ENCODE results near the gene PCDH9.

DNA sequence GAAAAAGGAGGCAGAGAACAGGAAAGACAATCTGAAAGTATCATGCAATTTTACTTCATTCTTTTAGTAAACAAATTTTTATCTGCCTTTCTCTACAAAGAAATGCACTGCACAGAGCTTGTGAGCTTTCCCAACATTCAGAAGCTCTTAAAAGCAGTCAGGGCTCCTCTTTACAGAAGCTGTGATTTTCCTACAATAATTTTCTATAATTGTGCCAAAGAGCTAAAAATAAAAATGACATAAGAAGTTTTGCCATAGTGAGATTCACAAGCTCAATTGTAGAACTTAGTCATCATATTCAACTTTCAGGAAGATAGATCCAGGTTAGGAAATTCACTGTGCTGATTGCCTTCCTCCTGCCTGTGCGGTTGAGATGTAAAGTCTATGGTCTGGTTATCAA is 341.4 kb downstream of the PCDH9 start:
- TF ChIP-seq, protein P1, sequence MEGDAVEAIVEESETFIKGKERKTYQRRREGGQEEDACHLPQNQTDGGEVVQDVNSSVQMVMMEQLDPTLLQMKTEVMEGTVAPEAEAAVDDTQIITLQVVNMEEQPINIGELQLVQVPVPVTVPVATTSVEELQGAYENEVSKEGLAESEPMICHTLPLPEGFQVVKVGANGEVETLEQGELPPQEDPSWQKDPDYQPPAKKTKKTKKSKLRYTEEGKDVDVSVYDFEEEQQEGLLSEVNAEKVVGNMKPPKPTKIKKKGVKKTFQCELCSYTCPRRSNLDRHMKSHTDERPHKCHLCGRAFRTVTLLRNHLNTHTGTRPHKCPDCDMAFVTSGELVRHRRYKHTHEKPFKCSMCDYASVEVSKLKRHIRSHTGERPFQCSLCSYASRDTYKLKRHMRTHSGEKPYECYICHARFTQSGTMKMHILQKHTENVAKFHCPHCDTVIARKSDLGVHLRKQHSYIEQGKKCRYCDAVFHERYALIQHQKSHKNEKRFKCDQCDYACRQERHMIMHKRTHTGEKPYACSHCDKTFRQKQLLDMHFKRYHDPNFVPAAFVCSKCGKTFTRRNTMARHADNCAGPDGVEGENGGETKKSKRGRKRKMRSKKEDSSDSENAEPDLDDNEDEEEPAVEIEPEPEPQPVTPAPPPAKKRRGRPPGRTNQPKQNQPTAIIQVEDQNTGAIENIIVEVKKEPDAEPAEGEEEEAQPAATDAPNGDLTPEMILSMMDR (IDR thresholded peaks at IDR 0.05), result no peak
- no peak for TF ChIP-seq POLR2A (IDR thresholded peaks at IDR 0.05)

All from Peyer's patch (tissue), 4 donors.